Measurements from ENCODE around the gene TSC1. TPM values are rescaled to one million over a fixed set of nuclear protein-coding genes. Genes with fewer than 3 reads are reported as not detected.
A peak's percentile ranks its signal among the peaks of the same experiment; 100 is the strongest.

Gene TSC1
- total RNA-seq, 1 experiment from 2014 or later, result 27.7 TPM

GRCh38 chr9:132888151-132888550 is 56.3 kb downstream of the TSC1 start:
- DNase-seq (ENCODE audit: low read depth), result no peak

- no peak for DNase-seq (ENCODE audit: low read depth)
Measured at GRCh38 chr9:132887181-132888120, 57.0 kb downstream of the TSC1 start.

- DNase-seq (ENCODE audit: low read depth), result no peak
Measured at GRCh38 chr9:132886334-132886725, 58.1 kb downstream of the TSC1 start.

GRCh38 chr9:132885720-132886333 is 58.6 kb downstream of the TSC1 start:
- DNase-seq (ENCODE audit: low read depth), result no peak

- no peak for DNase-seq (ENCODE audit: low read depth)
Measured at GRCh38 chr9:132883349-132884294, 60.8 kb downstream of the TSC1 start.

- no peak for DNase-seq (ENCODE audit: low read depth)
Measured at GRCh38 chr9:132882616-132883015, 61.8 kb downstream of the TSC1 start.

- peak; percentile 63 for DNase-seq (ENCODE audit: low read depth)
Measured at GRCh38 chr9:132881826-132882225, 62.6 kb downstream of the TSC1 start.

- peak; percentile 31 for DNase-seq (ENCODE audit: low read depth)
Measured at GRCh38 chr9:132880324-132880661, 64.1 kb downstream of the TSC1 start.

- no peak for DNase-seq (ENCODE audit: low read depth)
Measured at GRCh38 chr9:132879457-132880323, 64.7 kb downstream of the TSC1 start.

- DNase-seq (ENCODE audit: low read depth), result peak; percentile 71
Measured at GRCh38 chr9:132878695-132879456, 65.5 kb downstream of the TSC1 start, which contains the start of gene SPACA9. TSS of gene SPACA9 (plus strand) at chr9:132878898. CDS start at chr9:132883948, 5,050 bp downstream.

GRCh38 chr9:132877824-132878694 is 66.4 kb downstream of the TSC1 start, which contains the start of gene AK8:
TSS of gene AK8 (minus strand) at chr9:132878284. CDS start at chr9:132878255, 29 bp downstream.
- peak; percentile 89 for DNase-seq (ENCODE audit: low read depth)

- DNase-seq (ENCODE audit: low read depth), result no peak
Measured at GRCh38 chr9:132877458-132877823, 67.0 kb downstream of the TSC1 start.

- DNase-seq (ENCODE audit: low read depth), result no peak
Measured at GRCh38 chr9:132876849-132877248, 67.6 kb downstream of the TSC1 start.

GRCh38 chr9:132875159-132875558 is 69.3 kb downstream of the TSC1 start:
- no peak for DNase-seq (ENCODE audit: low read depth)

GRCh38 chr9:132873403-132873802 is 71.0 kb downstream of the TSC1 start:
- DNase-seq (ENCODE audit: low read depth), result no peak

GRCh38 chr9:132869266-132869665 is 75.2 kb downstream of the TSC1 start:
- DNase-seq (ENCODE audit: low read depth), result no peak

- no peak for DNase-seq (ENCODE audit: low read depth)
Measured at GRCh38 chr9:132866898-132867297, 77.5 kb downstream of the TSC1 start.

GRCh38 chr9:132864691-132865090 is 79.7 kb downstream of the TSC1 start:
- no peak for DNase-seq (ENCODE audit: low read depth)

- DNase-seq (ENCODE audit: low read depth), result no peak
Measured at GRCh38 chr9:132864277-132864676, 80.1 kb downstream of the TSC1 start.
